Stimulated activated CD4-positive, alpha-beta T cell treated with anti-CD3 and anti-CD28 coated beads, Interleukin-4, amount 100 ng/mL, for 24 hours (primary cell): ENCODE results near the gene IFNA10.
"Not testable (repeated sequence)": the region's sequence is repeated elsewhere in the genome, so short reads cannot be mapped to it uniquely, and the experiment has no call there.

Experiments
- DNase-seq: peaks from one replicate; pipeline ENCODE4 v3.0.0-alpha.2; 2020

Gene IFNA10

GRCh38 chr9:21207043-21207442 lies at the start of gene IFNA10:
IFNA10 (minus strand) TSS chr9:21207143; CDS start chr9:21207097, 46 bp downstream.
- not testable (repeated sequence) for DNase-seq

GRCh38 chr9:21255538-21256212 lies 48.7 kb upstream of the IFNA10 start:
- DNase-seq = no peak

- no peak for DNase-seq
These were observed 46.0 kb upstream of the IFNA10 start for GRCh38 chr9:21252721-21253547.

- no peak for DNase-seq
These were observed 44.7 kb upstream of the IFNA10 start for GRCh38 chr9:21251638-21252037.

GRCh38 chr9:21251190-21251589 lies 44.2 kb upstream of the IFNA10 start:
- no peak for DNase-seq

GRCh38 chr9:21244836-21245235 lies 37.9 kb upstream of the IFNA10 start:
- DNase-seq = no peak

- no peak for DNase-seq
These were observed 33.0 kb upstream of the IFNA10 start, which contains the start of gene IFNA14 for GRCh38 chr9:21239911-21240310. IFNA14 (minus strand) TSS chr9:21240005; CDS start chr9:21239935, 70 bp downstream.

DNA sequence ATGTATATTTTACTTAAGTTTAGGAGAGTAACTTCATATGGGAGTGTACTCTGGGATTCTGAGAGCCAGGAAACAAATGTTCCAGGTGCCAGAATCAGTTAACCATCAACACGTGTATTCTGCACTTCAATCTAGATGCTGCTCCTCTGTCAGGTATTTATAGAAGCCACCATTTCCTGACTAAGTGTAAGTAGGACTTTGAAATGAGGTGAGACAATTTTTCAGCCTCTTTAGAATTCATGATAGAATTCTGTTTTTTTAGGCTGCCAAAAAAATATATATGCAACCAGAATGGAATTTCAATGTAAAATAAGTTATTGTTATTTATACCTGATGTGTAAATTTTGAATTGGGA lies 29.4 kb upstream of the IFNA10 start:
- not testable (repeated sequence) for DNase-seq

- DNase-seq = not testable (repeated sequence)
These were observed 28.8 kb upstream of the IFNA10 start for GRCh38 chr9:21235468-21236359.

- no peak for DNase-seq
These were observed 27.3 kb upstream of the IFNA10 start for GRCh38 chr9:21234153-21234687.

DNA sequence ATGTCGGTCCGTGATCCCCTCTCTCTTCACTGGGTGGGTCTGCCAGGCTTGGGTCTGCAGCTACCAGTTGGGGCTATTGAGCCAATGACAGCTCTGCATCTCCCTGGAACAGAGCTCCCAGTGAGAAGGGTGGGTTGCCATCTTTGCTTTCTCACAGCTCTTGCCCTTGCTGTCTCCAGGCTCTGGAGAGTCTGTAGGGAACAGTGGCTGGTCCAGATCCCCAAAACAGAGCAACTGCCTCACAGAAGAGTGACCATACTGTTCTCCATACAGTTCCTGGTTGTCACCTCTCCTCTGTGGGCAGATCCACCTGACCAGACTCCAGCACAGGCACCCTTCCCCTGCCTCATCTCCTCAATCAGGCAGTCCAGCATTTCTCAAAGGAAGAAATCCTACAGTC lies 26.3 kb upstream of the IFNA10 start:
- DNase-seq = no peak

DNA sequence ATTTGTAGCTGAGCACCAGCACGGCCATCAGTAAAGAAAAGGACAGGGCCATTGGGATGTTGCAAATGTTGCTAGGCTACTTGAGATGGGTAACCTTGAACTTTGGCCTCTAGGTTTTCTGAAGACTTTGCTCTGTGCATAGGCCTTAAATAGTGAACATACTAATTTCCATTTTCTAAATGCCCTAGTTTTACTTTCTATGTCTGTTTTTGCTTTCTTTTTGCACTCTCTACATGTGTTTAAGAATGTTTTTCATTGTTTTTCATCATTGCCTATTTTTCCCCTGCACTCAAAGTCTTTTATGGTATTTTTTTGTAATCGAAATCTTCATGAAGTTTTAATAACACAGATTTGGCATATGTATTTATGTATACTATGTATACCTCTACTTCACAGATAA lies 21.2 kb upstream of the IFNA10 start, which contains the start of gene IFNA17:
Gene IFNA17, minus strand, starts transcription at position 101 of the 400 bp plus-strand sequence. Its CDS starts 49 bp downstream, at position 52.
- DNase-seq = no peak

DNA sequence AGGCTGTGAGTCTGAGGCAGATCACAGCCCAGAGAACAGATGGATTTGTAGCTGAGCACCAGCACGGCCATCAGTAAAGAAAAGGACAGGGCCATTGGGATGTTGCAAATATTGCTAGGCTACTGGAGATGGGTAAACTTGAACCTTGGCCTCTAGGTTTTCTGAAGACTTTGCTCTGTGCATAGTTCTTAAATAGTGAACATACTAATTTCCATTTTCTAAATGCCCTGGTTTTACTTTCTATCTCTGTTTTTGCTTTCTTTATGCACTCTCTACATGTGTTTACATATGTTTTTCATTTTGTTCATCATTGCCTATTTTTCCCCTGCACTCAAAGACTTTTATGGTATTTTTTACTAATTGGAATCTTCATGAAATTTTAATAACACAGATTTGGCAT lies 10.3 kb upstream of the IFNA10 start, which contains the start of gene IFNA16:
Gene IFNA16, minus strand, starts transcription at position 101 of the 400 bp plus-strand sequence. Its CDS starts 6 bp downstream, at position 95.
- DNase-seq = not testable (repeated sequence)

DNA sequence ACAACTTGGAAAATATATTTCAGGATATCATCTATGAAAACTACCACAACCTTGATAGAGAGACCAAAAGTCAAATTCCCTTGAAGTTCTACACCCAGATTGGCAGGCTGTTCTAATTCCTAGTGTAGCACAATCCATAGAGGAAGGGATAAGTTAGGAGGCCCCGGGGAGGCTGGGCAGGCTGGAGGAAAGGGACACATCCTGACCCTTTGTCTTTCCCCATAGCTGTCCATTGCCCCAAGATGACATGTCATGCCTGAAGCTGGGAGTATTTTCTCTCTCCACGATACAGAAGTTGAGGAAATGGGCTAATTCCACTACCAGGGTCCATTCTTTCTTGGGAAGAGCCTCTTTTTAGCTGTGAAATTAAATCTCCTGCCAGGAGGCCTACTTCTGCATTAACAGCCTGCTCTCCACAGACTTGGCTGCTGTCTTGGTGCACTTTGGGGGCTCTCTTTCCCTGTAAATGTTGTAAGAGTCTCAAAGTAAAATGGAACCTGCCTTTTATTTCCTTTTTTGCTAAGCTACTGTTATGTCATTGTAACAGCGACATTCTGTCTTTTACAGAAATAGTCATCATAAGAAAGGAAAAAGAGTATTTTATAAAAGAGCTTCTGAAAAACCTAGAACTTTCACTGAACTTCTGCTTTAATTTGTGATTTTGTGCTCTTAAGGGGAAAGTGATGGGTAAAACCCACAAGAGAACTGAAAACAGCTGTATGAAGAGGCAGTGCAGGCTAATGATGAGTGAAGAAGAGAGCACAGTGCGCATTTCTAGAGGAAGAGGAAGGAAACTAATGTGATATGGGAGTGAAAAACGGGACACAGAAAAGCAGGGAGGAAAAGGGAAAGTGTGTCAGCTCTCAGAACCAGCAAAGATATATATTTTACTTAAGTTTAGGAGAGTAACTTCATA lies 6.7 kb upstream of the IFNA10 start:
- not testable (repeated sequence) for DNase-seq

DNA sequence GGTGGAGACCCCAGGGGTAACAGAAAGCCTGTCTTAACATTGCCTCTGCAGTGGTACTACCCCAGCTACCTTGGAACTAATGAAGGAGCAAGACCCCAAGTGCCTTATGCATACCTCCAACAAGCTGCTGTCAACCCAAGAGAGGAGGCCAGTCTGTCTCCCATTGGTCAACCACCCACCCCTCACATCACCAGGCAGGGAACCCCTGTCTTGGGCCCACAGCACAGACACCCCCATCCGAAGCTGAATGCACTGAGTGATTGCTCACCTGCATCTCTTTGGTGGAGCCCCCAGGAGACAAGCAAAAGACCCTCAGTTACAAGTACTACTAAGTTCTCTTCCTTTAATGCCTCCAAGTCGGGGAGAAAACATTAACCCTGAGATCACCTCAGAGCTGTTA lies 5.2 kb upstream of the IFNA10 start:
- DNase-seq = not testable (repeated sequence)

GRCh38 chr9:21210782-21211181 lies 3.8 kb upstream of the IFNA10 start:
- DNase-seq = not testable (repeated sequence)

GRCh38 chr9:21210311-21210710 lies 3.4 kb upstream of the IFNA10 start:
- DNase-seq = no peak

- DNase-seq = no peak
These were observed 1.7 kb downstream of the IFNA10 start for GRCh38 chr9:21205204-21205603.

- DNase-seq = not testable (repeated sequence)
These were observed 4.8 kb downstream of the IFNA10 start, which contains the start of gene IFNA7 for GRCh38 chr9:21202105-21202504. IFNA7 (minus strand) TSS chr9:21202205; CDS start chr9:21202165, 40 bp downstream.

DNA sequence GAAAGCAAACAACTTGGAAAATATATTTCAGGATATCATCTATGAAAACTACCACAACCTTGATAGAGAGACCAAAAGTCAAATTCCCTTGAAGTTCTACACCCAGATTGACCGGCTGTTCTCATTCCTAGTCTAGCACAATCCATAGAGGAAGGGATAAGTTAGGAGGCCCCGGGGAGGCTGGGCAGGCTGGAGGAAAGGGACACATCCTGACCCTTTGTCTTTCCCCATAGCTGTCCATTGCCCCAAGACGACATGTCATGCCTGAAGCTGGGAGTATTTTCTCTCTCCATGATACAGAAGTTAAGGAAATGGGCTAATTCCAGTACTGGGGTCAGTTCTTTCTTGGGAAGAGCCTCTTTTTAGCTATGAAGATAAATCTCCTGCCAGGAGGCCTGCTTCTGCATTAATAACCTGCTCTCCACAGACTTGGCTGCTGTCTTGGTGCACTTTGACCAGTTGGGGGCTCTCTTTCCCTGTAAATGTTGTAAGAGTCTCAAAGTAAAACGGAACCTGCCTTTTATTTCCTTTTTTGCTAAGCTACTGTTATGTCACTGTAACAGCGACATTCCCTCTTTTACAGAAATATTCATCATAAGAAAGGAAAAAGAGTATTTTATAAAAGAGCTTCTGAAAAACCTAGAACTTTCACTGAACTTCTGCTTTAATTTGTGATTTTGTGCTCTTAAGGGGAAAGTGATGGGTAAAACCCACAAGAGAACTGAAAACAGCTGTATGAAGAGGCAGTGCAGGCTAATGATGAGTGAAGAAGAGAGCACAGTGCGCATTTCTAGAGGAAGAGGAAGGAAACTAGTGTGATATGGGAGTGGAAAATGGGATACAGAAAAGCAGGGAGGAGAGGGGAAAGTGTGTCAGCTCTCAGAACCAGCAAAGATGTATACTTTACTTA lies 11.8 kb downstream of the IFNA10 start:
- DNase-seq = peak; percentile 35
